Progenitor cell of endocrine pancreas (in vitro differentiated cells): ENCODE measurements around the gene LENG8. TPM values are rescaled to one million over a fixed set of nuclear protein-coding genes. Genes with fewer than 3 reads are reported as not detected.

Experiments used
- DNase-seq: peaks from one replicate; pipeline ENCODE4 v3.0.0; 2021; ENCODE audit warnings: low spot score; ENCODE audit not compliant: unreplicated experiment
- H3K27ac Mint-ChIP-seq: 2 replicates; pipeline ENCODE4 v1.8.0; 2021; ENCODE audit warnings: mild to moderate bottlenecking, moderate library complexity, mixed read lengths
- H3K27me3 Mint-ChIP-seq: 2 replicates; pipeline ENCODE4 v1.8.0; 2021; ENCODE audit warnings: mixed read lengths
- H3K36me3 Mint-ChIP-seq: 2 replicates; pipeline ENCODE4 v1.8.0; 2022; ENCODE audit warnings: mixed read lengths; ENCODE audit not compliant: insufficient read depth
- H3K4me1 Mint-ChIP-seq: 2 replicates; pipeline ENCODE4 v1.8.0; 2021; ENCODE audit warnings: low read depth, mixed read lengths
- H3K4me3 Mint-ChIP-seq: 2 replicates; pipeline ENCODE4 v1.8.0; 2021; ENCODE audit warnings: low read depth, mild to moderate bottlenecking, moderate library complexity, mixed read lengths
- H3K9me3 Mint-ChIP-seq: 2 replicates; pipeline ENCODE4 v1.8.0; 2021; ENCODE audit warnings: low read depth, mixed read lengths
- long read RNA-seq: library from polyadenylated mRNA; unstranded; transcript quantifications from one replicate; pipeline ENCODE4 v2.0.0, GENCODE V29; 2020
- total RNA-seq: library from RNA; stranded (reverse); gene quantifications from 2 replicates; pipeline ENCODE4 v1.2.1, GENCODE V29; 2021
- TF ChIP-seq, protein P1 (sequence below): fragments of 200-600 bp; sonication (generic); IDR thresholded peaks from one replicate; pipeline ENCODE4 v1.5.0; 2021; ENCODE audit warnings: antibody characterized with exemption, mild to moderate bottlenecking; ENCODE audit not compliant: unreplicated experiment

The LENG8 gene
- total RNA-seq, result 188 and 210 TPM in 2 replicates
- long read RNA-seq, result 0 reads

DNA sequence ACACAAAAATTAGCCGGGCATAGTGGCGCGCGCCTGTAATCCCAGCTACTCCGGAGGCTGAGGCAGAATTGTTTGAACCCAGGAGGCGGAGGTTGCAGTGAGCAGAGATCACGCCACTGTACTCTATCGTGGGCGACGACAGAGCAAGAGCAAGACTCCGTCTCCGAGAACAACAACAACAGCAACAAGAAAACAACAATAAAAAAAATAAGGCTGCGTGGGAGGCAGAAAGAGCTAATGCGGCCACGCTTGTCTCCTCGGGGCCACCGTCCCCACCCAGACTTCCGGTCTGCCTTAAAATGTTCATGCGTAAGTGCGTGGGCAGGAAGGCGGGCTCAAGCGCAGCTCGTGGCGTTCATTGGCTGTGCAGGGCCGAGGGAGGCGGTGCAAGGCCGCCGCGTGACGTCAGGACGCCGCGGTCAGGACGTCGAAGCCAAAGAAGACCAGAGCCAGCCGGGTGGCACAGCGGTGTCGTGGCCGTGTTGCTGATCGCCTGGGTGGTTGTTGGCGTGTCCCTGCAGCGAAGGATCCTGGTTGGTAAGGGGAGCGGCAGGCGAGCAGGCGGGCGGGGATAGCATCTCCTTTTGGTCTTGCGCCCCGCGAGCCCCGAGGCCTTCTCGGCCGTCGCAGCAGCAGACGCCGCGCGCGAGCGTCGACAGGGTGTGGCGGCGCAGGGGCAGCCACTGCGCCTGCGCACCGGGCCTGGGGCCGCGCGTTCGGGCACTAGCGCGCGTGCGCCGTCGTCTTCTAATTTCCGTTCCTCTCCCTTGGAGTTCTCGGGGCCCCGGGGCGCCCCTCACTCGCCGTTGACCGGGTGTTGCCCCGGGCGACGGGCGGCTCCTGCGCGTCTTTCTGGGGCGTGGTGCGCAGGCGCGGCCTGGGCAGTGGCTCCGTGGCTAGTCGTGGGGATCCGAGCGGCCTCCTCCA, at the start of gene LENG8:
TSS of gene LENG8 (plus strand) at position 426 of the 927 bp plus-strand sequence. CDS start 2,146 bp downstream, outside the sequence.
- TF ChIP-seq, protein P1, sequence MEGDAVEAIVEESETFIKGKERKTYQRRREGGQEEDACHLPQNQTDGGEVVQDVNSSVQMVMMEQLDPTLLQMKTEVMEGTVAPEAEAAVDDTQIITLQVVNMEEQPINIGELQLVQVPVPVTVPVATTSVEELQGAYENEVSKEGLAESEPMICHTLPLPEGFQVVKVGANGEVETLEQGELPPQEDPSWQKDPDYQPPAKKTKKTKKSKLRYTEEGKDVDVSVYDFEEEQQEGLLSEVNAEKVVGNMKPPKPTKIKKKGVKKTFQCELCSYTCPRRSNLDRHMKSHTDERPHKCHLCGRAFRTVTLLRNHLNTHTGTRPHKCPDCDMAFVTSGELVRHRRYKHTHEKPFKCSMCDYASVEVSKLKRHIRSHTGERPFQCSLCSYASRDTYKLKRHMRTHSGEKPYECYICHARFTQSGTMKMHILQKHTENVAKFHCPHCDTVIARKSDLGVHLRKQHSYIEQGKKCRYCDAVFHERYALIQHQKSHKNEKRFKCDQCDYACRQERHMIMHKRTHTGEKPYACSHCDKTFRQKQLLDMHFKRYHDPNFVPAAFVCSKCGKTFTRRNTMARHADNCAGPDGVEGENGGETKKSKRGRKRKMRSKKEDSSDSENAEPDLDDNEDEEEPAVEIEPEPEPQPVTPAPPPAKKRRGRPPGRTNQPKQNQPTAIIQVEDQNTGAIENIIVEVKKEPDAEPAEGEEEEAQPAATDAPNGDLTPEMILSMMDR, result no peak
- Mint-ChIP-seq H3K4me1 (peaks cover 22% of the 10 kb centered on the region), H3K27ac (peak within 1 kb of the TSS; percentile 99), H3K27me3 (no peaks in the 10 kb centered on the region), H3K4me3 (peak within 1 kb of the TSS; percentile 86), H3K36me3 (peaks cover 8% of the 10 kb centered on the region), H3K9me3 (no peaks in the 10 kb centered on the region)
- DNase-seq, result peak; percentile 86

DNA sequence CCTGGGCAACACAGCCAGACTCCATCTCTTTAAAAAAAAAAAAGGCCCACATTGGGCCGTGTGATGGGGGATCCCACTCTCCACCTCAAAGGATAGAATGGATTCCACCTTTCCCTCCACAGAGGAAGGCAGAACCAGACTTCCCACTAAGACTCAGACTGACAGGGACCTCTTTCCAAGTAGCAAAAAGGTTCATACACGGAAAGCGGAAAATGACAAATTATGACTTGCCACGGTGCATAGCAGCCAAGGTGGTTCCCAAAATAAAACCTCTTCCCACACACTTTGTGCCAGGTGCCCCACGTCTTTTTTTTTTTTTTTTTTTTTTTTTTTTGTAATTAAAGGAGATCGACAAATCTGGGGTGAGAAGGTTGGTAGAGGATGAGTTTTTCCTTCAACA, 48.1 kb upstream of the LENG8 start:
- Mint-ChIP-seq H3K4me3 (no peak overlapping the region), H3K36me3 (no peaks in the 10 kb centered on the region), H3K27ac (no peak overlapping the region), H3K27me3 (peaks cover 15% of the 10 kb centered on the region), H3K4me1 (no peaks in the 10 kb centered on the region), H3K9me3 (peaks cover 2% of the 10 kb centered on the region)
- TF ChIP-seq, protein P1, result no peak
- DNase-seq, result no peak

DNA sequence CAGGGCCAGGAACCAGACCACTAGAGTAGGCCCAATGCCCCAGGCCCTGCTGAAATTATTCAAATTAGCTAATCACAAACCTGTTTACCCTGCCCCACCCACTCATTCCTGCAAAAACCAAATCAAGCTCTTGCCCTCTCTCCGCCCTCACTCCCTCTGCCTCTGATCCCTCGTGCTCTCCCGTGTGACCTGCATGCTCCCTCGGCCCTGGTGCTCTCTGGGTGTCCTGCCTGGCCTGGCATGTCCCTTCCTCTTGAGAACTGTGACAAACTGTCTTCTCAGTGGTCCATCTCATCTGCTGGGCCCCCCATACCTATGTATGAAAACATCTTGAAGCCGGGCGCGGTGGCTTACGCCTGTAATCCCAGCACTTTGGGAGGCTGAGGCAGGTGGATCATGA, 45.9 kb upstream of the LENG8 start:
- Mint-ChIP-seq H3K4me3 (no peak overlapping the region), H3K27me3 (peaks cover 16% of the 10 kb centered on the region), H3K4me1 (no peaks in the 10 kb centered on the region), H3K9me3 (peaks cover 2% of the 10 kb centered on the region), H3K36me3 (no peaks in the 10 kb centered on the region), H3K27ac (no peak overlapping the region)
- TF ChIP-seq, protein P1, result no peak
- DNase-seq, result no peak

DNA sequence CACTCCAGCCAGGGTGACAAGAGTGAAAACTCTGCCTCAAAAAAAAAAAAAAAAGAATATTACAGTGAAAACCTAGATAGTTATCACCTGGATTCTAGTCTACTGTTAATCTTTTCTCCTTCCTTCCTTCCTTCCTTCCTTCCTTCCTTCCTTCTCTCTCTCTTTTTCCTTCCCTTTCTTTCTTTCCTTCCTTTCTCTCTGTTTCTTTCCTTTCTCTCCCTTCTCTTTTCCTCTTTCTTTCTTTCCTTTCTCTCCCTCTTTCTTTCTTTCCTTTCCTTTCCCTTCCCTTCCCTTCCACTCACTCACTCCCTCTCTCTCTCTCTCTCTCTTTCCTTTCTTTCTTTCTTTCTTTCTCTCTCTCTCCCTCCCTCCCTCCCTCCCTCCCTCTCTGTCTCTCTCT, 43.4 kb upstream of the LENG8 start:
- TF ChIP-seq, protein P1, result no peak
- peaks cover 31% of the 10 kb centered on the region for H3K27me3 Mint-ChIP-seq
- peaks cover 2% of the 10 kb centered on the region for H3K9me3 Mint-ChIP-seq
- H3K27ac Mint-ChIP-seq, result no peak overlapping the region
- DNase-seq, result no peak
- H3K36me3 Mint-ChIP-seq, result no peaks in the 10 kb centered on the region
- no peaks in the 10 kb centered on the region for H3K4me1 Mint-ChIP-seq
- no peak overlapping the region for H3K4me3 Mint-ChIP-seq

DNA sequence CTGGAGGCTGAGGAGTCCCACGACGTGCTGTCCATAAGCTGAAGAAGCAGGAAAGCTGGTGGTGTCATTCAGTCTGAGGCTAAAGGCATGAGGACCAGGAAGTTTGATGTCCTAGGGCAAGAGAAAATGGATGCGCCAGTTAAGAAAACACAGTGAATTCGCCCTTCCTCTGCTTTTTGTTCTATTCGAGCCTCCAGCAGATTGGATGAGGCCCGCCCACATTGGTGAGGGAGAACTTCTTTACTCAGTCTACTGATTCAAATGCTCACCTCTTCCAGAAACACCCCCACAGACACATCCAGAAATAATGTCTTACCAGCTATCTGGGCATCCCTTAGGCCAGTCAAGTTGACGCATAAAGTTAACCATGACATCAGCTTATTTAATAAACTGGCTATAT, 41.2 kb upstream of the LENG8 start:
- Mint-ChIP-seq H3K27me3 (peaks cover 47% of the 10 kb centered on the region), H3K9me3 (no peaks in the 10 kb centered on the region), H3K4me1 (no peaks in the 10 kb centered on the region), H3K4me3 (no peak overlapping the region), H3K36me3 (no peaks in the 10 kb centered on the region), H3K27ac (no peak overlapping the region)
- DNase-seq, result no peak
- TF ChIP-seq, protein P1, result no peak
